Mesodermal cell (in vitro differentiated cells): ENCODE data around the gene DNA2.

Source experiments
- H3K27ac ChIP-seq: 2 replicates; pipeline ENCODE4 v1.7.0; 2013; ENCODE audit warnings: mild to moderate bottlenecking, low read depth, low read length, moderate library complexity; ENCODE audit not compliant: severe bottlenecking
- H3K36me3 ChIP-seq: 2 replicates; pipeline ENCODE4 v1.7.1; 2013; ENCODE audit warnings: mild to moderate bottlenecking, low read length, moderate library complexity; ENCODE audit not compliant: control insufficient read depth, insufficient read depth
- H3K4me1 ChIP-seq: one replicate; pipeline ENCODE4 v1.7.1; 2013; ENCODE audit warnings: mild to moderate bottlenecking, low read length; ENCODE audit not compliant: insufficient read depth, control insufficient read depth, poor library complexity, severe bottlenecking
- H3K4me3 ChIP-seq: 2 replicates; pipeline ENCODE4 v1.7.0; 2013; ENCODE audit warnings: low read length, control low read depth, mild to moderate bottlenecking; ENCODE audit not compliant: insufficient read depth, poor library complexity, severe bottlenecking; ENCODE audit errors: extremely low read depth
- H3K9me3 ChIP-seq: 2 replicates; pipeline ENCODE4 v1.7.1; 2013; ENCODE audit warnings: mild to moderate bottlenecking, low read length, moderate library complexity; ENCODE audit not compliant: control insufficient read depth
- WGBS, 2 experiments: methylation state at CpG; one replicate each; pipeline ENCODE4 v1.1.5; 2013; ENCODE audit warnings: missing lambda C conversion rate in 2 of 2; ENCODE audit not compliant: insufficient coverage in 2 of 2; 5-methylcytosine and 5-hydroxymethylcytosine counted together

DNA2 gene

DNA sequence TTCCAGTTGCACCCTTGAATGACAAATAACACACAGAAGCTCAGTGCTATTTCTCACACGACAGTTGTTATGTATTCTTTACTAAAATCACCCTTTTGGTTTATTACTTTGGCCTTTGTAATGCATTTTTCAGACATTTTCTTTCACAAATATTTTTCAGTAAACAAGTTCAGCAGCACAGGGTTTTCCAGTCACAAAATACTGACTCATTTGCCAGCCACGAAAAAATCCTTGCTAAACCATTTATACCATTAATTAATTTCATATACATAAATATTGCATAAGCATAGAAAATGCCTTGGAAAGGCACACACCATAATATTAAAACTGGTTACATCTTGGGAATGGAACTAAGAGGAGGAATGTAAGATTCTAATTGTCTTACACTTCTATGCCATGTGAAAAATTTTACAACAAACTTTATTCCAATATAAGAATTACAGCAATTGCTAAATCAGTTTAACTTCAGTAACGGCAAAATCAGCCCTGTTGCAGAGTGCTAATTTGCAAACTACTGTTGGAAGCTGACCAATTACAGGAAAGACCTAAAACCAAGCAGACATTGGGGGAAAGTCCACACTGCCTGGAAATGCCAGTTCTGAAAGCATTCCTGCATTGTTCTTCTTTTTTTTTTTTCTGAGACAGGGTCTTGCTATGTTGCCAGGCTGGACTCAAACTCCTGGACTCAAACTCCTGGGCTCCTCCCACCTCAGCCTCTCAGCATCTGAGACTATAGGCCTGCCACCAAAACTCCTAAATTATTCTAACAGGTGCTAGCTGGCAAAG lies 107.5 kb downstream of the DNA2 start:
- no peak overlapping the region for H3K4me3 ChIP-seq
- 80 to 100% methylated on average over 2 of the region's 3 CpGs for WGBS, 2 experiments
- no peaks in the 10 kb centered on the region for H3K9me3 ChIP-seq
- no peak overlapping the region for H3K27ac ChIP-seq
- H3K36me3 ChIP-seq: peaks cover 80% of the 10 kb centered on the region
- H3K4me1 ChIP-seq: no peaks in the 10 kb centered on the region
